Nephron (organoid): ENCODE measurements around the gene BTF3L4.

Source experiments
- H3K27ac Mint-ChIP-seq, 3 experiments: 2 replicates each; pipeline ENCODE4 v1.8.0; 2020; ENCODE audit warnings: mixed read lengths in 3 of 3, mild to moderate bottlenecking in 2 of 3, moderate library complexity in 1 of 3
- H3K27me3 Mint-ChIP-seq: 2 replicates; pipeline ENCODE4 v1.8.0; 2021; ENCODE audit warnings: low read depth, mild to moderate bottlenecking, moderate library complexity, mixed read lengths
- H3K36me3 Mint-ChIP-seq: 2 replicates; pipeline ENCODE4 v1.8.0; 2020; ENCODE audit warnings: low read depth, mixed read lengths
- H3K4me1 Mint-ChIP-seq: 2 replicates; pipeline ENCODE4 v1.8.0; 2020; ENCODE audit warnings: mixed read lengths
- H3K4me3 Mint-ChIP-seq, 3 experiments: 2 replicates each; pipeline ENCODE4 v1.8.0; 2020; ENCODE audit warnings: mild to moderate bottlenecking in 3 of 3, mixed read lengths in 3 of 3, moderate library complexity in 2 of 3
- H3K9me3 Mint-ChIP-seq: 2 replicates; pipeline ENCODE4 v1.8.0; 2020; ENCODE audit warnings: mixed read lengths
- TF ChIP-seq, protein P1 (sequence below), 3 experiments: fragments of 200-600 bp; sonication (generic); IDR thresholded peaks; one replicate each; pipeline ENCODE4 v1.5.0; 2021; ENCODE audit warnings: antibody characterized with exemption in 3 of 3; ENCODE audit not compliant: unreplicated experiment in 3 of 3

Gene BTF3L4

GRCh38 chr1:52057876-52058415 is 1.9 kb downstream of the BTF3L4 start:
- TF ChIP-seq, protein P1, sequence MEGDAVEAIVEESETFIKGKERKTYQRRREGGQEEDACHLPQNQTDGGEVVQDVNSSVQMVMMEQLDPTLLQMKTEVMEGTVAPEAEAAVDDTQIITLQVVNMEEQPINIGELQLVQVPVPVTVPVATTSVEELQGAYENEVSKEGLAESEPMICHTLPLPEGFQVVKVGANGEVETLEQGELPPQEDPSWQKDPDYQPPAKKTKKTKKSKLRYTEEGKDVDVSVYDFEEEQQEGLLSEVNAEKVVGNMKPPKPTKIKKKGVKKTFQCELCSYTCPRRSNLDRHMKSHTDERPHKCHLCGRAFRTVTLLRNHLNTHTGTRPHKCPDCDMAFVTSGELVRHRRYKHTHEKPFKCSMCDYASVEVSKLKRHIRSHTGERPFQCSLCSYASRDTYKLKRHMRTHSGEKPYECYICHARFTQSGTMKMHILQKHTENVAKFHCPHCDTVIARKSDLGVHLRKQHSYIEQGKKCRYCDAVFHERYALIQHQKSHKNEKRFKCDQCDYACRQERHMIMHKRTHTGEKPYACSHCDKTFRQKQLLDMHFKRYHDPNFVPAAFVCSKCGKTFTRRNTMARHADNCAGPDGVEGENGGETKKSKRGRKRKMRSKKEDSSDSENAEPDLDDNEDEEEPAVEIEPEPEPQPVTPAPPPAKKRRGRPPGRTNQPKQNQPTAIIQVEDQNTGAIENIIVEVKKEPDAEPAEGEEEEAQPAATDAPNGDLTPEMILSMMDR (IDR thresholded peaks at IDR 0.05; ENCODE audit: unreplicated experiment in 3 of 3): no peak

DNA sequence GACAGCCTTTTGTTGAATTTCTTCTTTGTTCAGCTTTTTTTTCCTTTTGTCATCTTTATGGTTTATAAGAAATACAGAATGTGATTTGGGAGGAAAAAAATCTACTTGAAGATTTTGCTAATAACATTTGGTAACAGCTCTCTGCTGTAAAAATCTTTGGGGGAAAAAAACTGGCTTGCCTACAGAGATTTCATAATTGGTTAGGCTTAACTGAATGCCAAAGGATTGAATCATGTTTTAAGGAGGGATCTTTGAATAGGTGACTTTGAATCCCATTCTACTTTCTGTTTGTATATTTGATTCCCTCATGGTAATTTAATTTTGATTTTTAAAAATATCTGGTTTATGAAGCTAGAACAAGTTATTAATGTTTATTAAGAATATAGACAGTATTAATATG is 3.2 kb downstream of the BTF3L4 start:
- Mint-ChIP-seq H3K36me3 (peaks cover 40% of the 10 kb centered on the region), H3K27ac (peak overlapping the region in 2 of 3 experiments; percentile 9 to 35), H3K27me3 (no peaks in the 10 kb centered on the region), H3K9me3 (no peaks in the 10 kb centered on the region), H3K4me3 (peak overlapping the region; percentile 66 to 99 (median 71)), H3K4me1 (peaks cover 31% of the 10 kb centered on the region)
- TF ChIP-seq, protein P1 (IDR thresholded peaks at IDR 0.05; ENCODE audit: unreplicated experiment in 3 of 3): no peak

More at GRCh38 chr1:52057876-52058415, 1.9 kb downstream of the BTF3L4 start:
- Mint-ChIP-seq H3K36me3 (peaks cover 28% of the 10 kb centered on the region), H3K4me3 (peak overlapping the region; percentile 93 to 100 (median 99)), H3K27me3 (no peaks in the 10 kb centered on the region), H3K4me1 (peaks cover 39% of the 10 kb centered on the region), H3K27ac (peak overlapping the region; percentile 94 to 98 (median 96)), H3K9me3 (no peaks in the 10 kb centered on the region)

DNA sequence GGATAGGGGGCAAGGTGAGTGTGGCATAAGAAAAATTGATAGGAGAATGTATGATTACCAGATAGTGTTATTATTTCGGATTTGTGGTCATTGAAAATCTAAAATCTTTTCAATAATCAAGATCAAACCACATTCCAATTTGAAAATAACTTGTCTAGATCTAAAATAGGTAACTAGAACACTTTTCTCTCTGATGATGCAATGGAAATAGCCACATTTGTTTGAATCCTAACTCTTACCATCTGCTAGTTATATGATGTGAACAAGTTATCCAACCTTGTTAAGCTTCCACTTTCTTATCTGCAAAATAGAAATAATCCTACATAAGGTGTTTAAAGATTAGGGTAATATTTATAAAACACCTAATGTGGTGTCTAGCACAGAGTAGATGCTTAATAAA is 3.8 kb downstream of the BTF3L4 start:
- no peak overlapping the region for H3K4me3 Mint-ChIP-seq
- peaks cover 45% of the 10 kb centered on the region for H3K36me3 Mint-ChIP-seq

GRCh38 chr1:52060822-52061221 is 4.7 kb downstream of the BTF3L4 start:
- Mint-ChIP-seq H3K4me1 (peaks cover 23% of the 10 kb centered on the region), H3K27me3 (no peaks in the 10 kb centered on the region), H3K4me3 (no peak overlapping the region), H3K27ac (no peak overlapping the region), H3K36me3 (peaks cover 49% of the 10 kb centered on the region), H3K9me3 (no peaks in the 10 kb centered on the region)
- TF ChIP-seq, protein P1 (IDR thresholded peaks at IDR 0.05; ENCODE audit: unreplicated experiment in 3 of 3): no peak

More for the DNA sequence above, 3.8 kb downstream of the BTF3L4 start:
- H3K27me3 Mint-ChIP-seq: no peaks in the 10 kb centered on the region
- TF ChIP-seq, protein P1 (IDR thresholded peaks at IDR 0.05; ENCODE audit: unreplicated experiment in 3 of 3): no peak
- H3K9me3 Mint-ChIP-seq: no peaks in the 10 kb centered on the region
- H3K27ac Mint-ChIP-seq: no peak overlapping the region
- H3K4me1 Mint-ChIP-seq: peaks cover 26% of the 10 kb centered on the region

DNA sequence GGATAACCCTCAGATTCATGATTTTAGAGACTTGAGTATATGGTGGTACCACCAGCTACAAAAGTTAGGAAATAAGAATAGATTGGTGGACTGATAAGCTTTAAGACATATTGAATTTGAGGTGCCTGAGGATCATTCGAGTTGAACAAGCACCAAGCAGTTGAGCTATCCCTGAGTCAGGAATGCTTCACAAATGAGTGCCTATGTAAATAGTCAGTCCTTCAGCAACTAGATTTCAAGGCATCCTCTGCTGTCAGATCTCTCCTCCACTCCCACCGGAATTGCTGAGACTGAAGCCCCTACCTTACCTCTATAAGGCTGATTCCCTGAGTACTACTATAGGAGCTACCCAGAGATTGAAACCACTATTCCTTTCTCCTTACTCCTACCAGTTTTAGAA is 7.1 kb downstream of the BTF3L4 start:
- TF ChIP-seq, protein P1 (IDR thresholded peaks at IDR 0.05; ENCODE audit: unreplicated experiment in 3 of 3): no peak
- Mint-ChIP-seq H3K4me3 (no peak overlapping the region), H3K27ac (peak overlapping the region in 1 of 3 experiments; percentile 24), H3K27me3 (no peaks in the 10 kb centered on the region), H3K36me3 (peaks cover 66% of the 10 kb centered on the region), H3K9me3 (no peaks in the 10 kb centered on the region), H3K4me1 (peaks cover 10% of the 10 kb centered on the region)

DNA sequence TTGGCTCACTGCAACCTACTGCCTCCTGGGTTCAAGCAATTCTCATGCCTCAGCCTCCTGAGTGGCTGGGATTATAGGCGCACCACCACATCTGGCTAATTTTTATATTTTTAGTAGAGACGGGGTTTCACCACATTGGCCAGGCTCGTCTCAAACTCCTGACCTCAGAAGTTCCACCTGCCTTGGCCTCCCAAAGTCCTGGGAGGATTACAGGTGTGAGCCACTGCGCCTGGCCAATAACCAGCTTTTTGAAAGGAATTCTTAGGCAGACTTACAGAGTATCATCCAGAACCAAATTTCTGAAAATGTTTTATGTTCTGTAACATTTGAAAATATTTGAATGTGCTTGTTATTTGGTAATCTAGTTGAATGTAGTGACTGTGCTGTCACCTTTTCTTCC is 14.6 kb downstream of the BTF3L4 start:
- TF ChIP-seq, protein P1 (IDR thresholded peaks at IDR 0.05; ENCODE audit: unreplicated experiment in 3 of 3): no peak
- H3K4me3 Mint-ChIP-seq: no peak overlapping the region
- H3K36me3 Mint-ChIP-seq: peaks cover 58% of the 10 kb centered on the region
- H3K27me3 Mint-ChIP-seq: no peaks in the 10 kb centered on the region
- no peaks in the 10 kb centered on the region for H3K4me1 Mint-ChIP-seq
- no peak overlapping the region for H3K27ac Mint-ChIP-seq
- no peaks in the 10 kb centered on the region for H3K9me3 Mint-ChIP-seq
